Natural killer cell (primary cell): ENCODE data around the gene UTS2. TPM values are rescaled to one million over a fixed set of nuclear protein-coding genes. Genes with fewer than 3 reads are reported as not detected.

Source experiments
- ATAC-seq, 3 donors: fragments of 150-1000 bp in 2 of 3; fragments of 200-7000 bp in 1 of 3; cut with Tn5 transposase; 1 replicate in 1 of 3; 2 replicates in 2 of 3; pipeline ENCODE4 v1.10.0; 2021; ENCODE audit warnings: mild to moderate bottlenecking in 2 of 3, moderate library complexity in 2 of 3
- DNase-seq, 2 donors: peaks; one replicate each; pipeline versions ENCODE4 v3.0.0 to v3.0.0-alpha.2; 2013 to 2021; ENCODE audit warnings: mixed read lengths in 1 of 2
- H3K27ac ChIP-seq: one replicate; pipeline ENCODE4 v1.5.1; 2013; ENCODE audit warnings: mild to moderate bottlenecking, low read length
- H3K27me3 ChIP-seq: one replicate; pipeline ENCODE4 v1.6.1; 2013; ENCODE audit warnings: low read length; ENCODE audit not compliant: control insufficient read depth, insufficient read depth
- H3K36me3 ChIP-seq: one replicate; pipeline ENCODE4 v1.6.1; 2013; ENCODE audit warnings: low read length; ENCODE audit not compliant: control insufficient read depth, insufficient read depth
- H3K4me1 ChIP-seq: one replicate; pipeline ENCODE4 v1.6.1; 2013; ENCODE audit warnings: low read length; ENCODE audit not compliant: control insufficient read depth, insufficient read depth
- H3K4me3 ChIP-seq: one replicate; pipeline ENCODE4 v1.5.1; 2013; ENCODE audit warnings: low read length
- H3K9me3 ChIP-seq: one replicate; pipeline ENCODE4 v1.6.1; 2013; ENCODE audit warnings: low read length; ENCODE audit not compliant: control insufficient read depth, insufficient read depth
- H3K27ac Mint-ChIP-seq, 2 donors: one replicate each; pipeline ENCODE4 v1.8.0; 2022; ENCODE audit warnings: mild to moderate bottlenecking in 2 of 2, mixed read lengths in 2 of 2, moderate library complexity in 1 of 2
- H3K27me3 Mint-ChIP-seq, 2 donors: one replicate each; pipeline ENCODE4 v1.8.0; 2022; ENCODE audit warnings: low read depth in 2 of 2, mixed read lengths in 2 of 2
- H3K36me3 Mint-ChIP-seq: one replicate; pipeline ENCODE4 v1.8.0; 2022; ENCODE audit warnings: mixed read lengths
- H3K4me1 Mint-ChIP-seq, 2 donors: one replicate each; pipeline ENCODE4 v1.8.0; 2022; ENCODE audit warnings: mixed read lengths in 2 of 2
- H3K4me3 Mint-ChIP-seq: one replicate; pipeline ENCODE4 v1.8.0; 2022; ENCODE audit warnings: mild to moderate bottlenecking, moderate library complexity, mixed read lengths
- H3K9me3 Mint-ChIP-seq, 2 donors: one replicate each; pipeline ENCODE4 v1.8.0; 2022; ENCODE audit warnings: mixed read lengths in 2 of 2
- WGBS: methylation state at CpG from one replicate; pipeline ENCODE4 v1.1.7; 2013; ENCODE audit warnings: missing lambda C conversion rate; ENCODE audit not compliant: insufficient coverage; 5-methylcytosine and 5-hydroxymethylcytosine counted together
- intact Hi-C: fragments of 100-400 bp; cut with micrococcal nuclease; formaldehyde crosslinking; loops from one replicate; pipeline ENCODE4 v1.14.2; 2022
- total RNA-seq, 4 donors: library from RNA; stranded (reverse); fragments of 120-200 nt in 1 of 4; gene quantifications; one replicate each; pipeline versions ENCODE4 v1.2.3 to v1.2.4, GENCODE V29; 2013 to 2022
- TF ChIP-seq, protein P1 (sequence below): fragments of 200-600 bp; IDR thresholded peaks from one replicate; pipeline ENCODE4 v1.8.0; 2022; ENCODE audit warnings: antibody characterized with exemption

The UTS2 gene, protein sequence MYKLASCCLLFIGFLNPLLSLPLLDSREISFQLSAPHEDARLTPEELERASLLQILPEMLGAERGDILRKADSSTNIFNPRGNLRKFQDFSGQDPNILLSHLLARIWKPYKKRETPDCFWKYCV
- total RNA-seq: 1 to 10 TPM; 3.9 to 7.7 (median 7.5) TPM
- total RNA-seq (2013): 5.2 TPM

DNA sequence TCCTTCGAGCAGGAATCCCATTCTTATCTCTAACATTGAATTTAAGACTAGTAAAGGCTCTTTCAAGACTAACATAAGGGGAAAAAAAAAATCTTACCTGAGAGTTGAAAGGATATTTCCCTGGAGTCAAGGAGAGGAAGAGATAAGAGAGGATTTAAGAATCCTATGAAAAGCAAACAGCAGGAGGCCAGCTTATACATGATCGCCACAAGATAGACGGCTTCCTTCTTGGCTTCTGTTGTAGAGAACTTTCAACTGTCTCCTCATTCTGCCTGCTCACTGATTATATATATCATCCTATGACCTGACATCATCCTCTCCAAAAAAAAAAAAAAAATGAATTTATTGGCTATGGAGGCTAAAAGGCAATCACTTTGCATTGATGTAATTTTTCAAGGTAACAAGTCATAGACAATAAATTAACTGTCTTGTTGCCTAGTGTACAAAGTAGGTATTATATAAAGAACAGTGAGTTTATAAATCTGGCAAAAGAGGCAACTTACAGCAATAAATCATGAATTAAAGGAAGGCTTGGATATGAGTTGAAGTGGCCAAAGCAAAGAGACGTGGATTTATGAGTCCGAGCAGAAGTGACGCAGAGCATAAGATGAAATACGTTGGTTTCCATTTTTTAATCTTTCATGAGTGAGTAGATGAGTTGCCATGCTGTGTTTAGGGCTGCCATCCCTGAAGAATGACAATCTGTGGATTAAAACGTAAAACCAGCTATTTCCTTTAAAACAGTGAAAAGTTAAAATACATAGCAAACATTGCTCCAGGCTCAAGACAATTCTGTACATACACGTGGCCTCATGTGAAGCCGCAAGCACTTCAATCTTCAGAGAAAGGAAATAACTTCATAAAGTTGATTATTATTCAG is at the start of gene UTS2:
TSS of gene UTS2 (minus strand) at position 262 of the 880 bp plus-strand sequence. CDS start at position 200, 62 bp downstream.
- intact Hi-C loops: no loop called here
- no peak within 1 kb of the TSS for H3K27ac ChIP-seq
- Mint-ChIP-seq H3K27ac (no peak within 1 kb of the TSS), H3K4me1 (peaks cover 5 to 17% of the 10 kb centered on the region in 2 donors), H3K9me3 (no peaks in the 10 kb centered on the region), H3K36me3 (no peaks in the 10 kb centered on the region), H3K4me3 (no peak within 1 kb of the TSS), H3K27me3 (peaks cover 0 to 3% of the 10 kb centered on the region in 2 donors)
- no peak within 1 kb of the TSS for H3K4me3 ChIP-seq
- peaks cover 4% of the 10 kb centered on the region for H3K4me1 ChIP-seq
- no peaks in the 10 kb centered on the region for H3K9me3 ChIP-seq
- no peaks in the 10 kb centered on the region for H3K27me3 ChIP-seq
- WGBS: 81% methylated on average over 8 of the region's 10 CpGs
- TF ChIP-seq, protein P1, sequence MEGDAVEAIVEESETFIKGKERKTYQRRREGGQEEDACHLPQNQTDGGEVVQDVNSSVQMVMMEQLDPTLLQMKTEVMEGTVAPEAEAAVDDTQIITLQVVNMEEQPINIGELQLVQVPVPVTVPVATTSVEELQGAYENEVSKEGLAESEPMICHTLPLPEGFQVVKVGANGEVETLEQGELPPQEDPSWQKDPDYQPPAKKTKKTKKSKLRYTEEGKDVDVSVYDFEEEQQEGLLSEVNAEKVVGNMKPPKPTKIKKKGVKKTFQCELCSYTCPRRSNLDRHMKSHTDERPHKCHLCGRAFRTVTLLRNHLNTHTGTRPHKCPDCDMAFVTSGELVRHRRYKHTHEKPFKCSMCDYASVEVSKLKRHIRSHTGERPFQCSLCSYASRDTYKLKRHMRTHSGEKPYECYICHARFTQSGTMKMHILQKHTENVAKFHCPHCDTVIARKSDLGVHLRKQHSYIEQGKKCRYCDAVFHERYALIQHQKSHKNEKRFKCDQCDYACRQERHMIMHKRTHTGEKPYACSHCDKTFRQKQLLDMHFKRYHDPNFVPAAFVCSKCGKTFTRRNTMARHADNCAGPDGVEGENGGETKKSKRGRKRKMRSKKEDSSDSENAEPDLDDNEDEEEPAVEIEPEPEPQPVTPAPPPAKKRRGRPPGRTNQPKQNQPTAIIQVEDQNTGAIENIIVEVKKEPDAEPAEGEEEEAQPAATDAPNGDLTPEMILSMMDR: no peak
- H3K36me3 ChIP-seq: no peaks in the 10 kb centered on the region
- DNase-seq (no peak), ATAC-seq (no peak)

DNA sequence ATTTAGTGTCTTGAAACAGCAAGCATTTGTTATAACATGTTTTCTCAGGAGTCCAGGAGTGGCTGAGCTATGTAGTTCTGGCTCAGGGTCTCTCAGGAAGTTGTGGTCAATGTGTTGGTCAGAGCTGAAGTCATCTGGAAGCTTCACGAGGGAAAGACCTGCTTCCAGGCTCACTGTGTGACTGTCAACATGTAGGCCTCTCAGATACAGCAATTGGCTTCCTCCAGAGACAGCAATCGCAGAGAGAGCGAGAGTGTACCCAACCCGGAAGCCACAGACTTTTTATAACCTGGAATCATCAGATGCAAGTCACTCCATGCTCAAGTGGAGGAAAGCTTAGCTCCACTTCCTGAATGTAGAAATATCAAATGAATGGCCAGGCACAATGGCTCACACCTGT is 46.9 kb upstream of the UTS2 start:
- H3K4me3 Mint-ChIP-seq: peak overlapping the region; percentile 38
- peak; percentile 23 to 47 (median 45) for ATAC-seq
- intact Hi-C loops: loop anchor here (5.0 kb wide), 1 partner anchor 63 kb away; the partner anchor contains the start of gene PARK7

DNA sequence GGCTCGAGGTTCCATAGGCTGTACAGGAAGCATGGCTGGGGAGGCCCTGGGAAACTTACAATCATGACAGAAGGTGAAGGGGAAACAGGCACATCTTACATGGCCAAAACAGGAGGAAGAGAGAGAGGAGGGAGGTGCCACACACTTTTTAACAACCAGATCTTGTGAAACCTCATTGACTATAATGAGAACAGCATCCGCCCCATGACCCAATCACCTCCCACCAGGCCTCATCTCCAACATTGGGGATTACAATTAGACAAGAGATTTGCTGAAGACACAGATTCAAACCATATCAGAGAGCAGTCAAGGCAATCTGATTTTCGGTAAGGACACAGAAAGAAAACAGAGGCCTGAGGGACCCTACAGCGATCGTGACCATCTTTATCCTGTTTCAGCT is 46.1 kb upstream of the UTS2 start:
- peak overlapping the region; percentile 55 for H3K27ac ChIP-seq
- H3K4me3 ChIP-seq: no peak overlapping the region
- Mint-ChIP-seq H3K9me3 (peaks cover 0 to 3% of the 10 kb centered on the region in 2 donors), H3K27me3 (no peaks in the 10 kb centered on the region), H3K4me1 (peaks cover 33 to 44% of the 10 kb centered on the region in 2 donors), H3K27ac (peak overlapping the region; percentile 71 to 93), H3K4me3 (peak overlapping the region; percentile 59), H3K36me3 (no peaks in the 10 kb centered on the region)
- DNase-seq (peak in 1 of 2 donors; percentile 26), ATAC-seq (peak; percentile 84 to 92 (median 85))
- intact Hi-C loops: no loop called here
- no peaks in the 10 kb centered on the region for H3K9me3 ChIP-seq
- no peaks in the 10 kb centered on the region for H3K27me3 ChIP-seq
- H3K4me1 ChIP-seq: peaks cover 35% of the 10 kb centered on the region
- 71% methylated on average over 5 of the region's 5 CpGs for WGBS
- no peaks in the 10 kb centered on the region for H3K36me3 ChIP-seq
- TF ChIP-seq, protein P1: no peak

More for the DNA sequence above, 46.9 kb upstream of the UTS2 start:
- Histone ChIP-seq H3K4me1 (peaks cover 35% of the 10 kb centered on the region), H3K27me3 (no peaks in the 10 kb centered on the region), H3K36me3 (no peaks in the 10 kb centered on the region), H3K4me3 (no peak overlapping the region), H3K27ac (peak overlapping the region; percentile 55), H3K9me3 (no peaks in the 10 kb centered on the region)
- TF ChIP-seq, protein P1: no peak
- DNase-seq: peak in 1 of 2 donors; percentile 13
- no peaks in the 10 kb centered on the region for H3K27me3 Mint-ChIP-seq
- H3K4me1 Mint-ChIP-seq: peaks cover 33 to 44% of the 10 kb centered on the region in 2 donors
- H3K27ac Mint-ChIP-seq: peak overlapping the region; percentile 71 to 93
- WGBS: 29% methylated on average over 4 of the region's 4 CpGs
- H3K36me3 Mint-ChIP-seq: no peaks in the 10 kb centered on the region
- H3K9me3 Mint-ChIP-seq: peaks cover 0 to 3% of the 10 kb centered on the region in 2 donors
